ENCODE results near the gene STX10.
"Not testable (repeated sequence)": the region's sequence is repeated elsewhere in the genome, so short reads cannot be mapped to it uniquely, and the experiment has no call there.

Gene STX10, protein sequence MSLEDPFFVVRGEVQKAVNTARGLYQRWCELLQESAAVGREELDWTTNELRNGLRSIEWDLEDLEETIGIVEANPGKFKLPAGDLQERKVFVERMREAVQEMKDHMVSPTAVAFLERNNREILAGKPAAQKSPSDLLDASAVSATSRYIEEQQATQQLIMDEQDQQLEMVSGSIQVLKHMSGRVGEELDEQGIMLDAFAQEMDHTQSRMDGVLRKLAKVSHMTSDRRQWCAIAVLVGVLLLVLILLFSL

DNA sequence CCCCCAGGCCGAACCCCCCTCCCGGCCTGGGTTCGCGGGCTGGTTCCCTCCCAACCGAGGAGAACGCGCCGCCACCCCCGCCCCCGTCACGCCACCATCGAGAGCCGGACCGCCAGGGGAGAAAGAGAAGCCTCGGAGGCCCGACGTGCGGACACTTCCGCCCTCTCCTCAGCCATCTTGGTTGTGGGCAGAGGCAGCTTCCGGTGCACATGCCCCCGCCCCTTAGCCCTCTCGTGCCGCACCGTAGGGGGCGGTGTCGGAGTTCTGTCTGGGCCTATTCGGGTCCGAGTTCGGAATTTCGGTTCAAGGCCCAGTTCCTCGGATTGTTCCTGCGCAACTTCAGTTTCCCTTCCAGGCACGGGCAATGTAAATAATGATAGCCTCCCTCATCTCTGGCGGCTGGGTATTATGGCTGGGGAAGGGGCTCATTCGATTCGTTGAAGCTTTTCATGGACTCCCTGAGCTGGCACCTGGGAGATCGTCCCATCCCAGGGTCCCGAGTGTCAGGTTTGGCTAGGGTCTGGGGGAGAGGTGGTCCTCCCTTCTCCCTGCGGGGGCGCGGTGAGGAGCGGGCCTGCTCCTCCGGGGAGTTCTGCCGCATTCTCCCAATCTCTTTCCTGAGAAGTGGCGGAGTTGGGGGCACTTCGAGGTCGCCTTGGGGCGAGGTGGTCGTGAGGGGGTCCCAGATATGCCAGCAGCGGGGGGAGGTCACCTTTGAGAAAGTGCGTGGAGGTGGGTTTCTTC, at the start of gene STX10, which contains the start of gene IER2:
STX10 (minus strand) TSS at position 189 of the 744 bp plus-strand sequence. CDS start 202 bp downstream, outside the sequence.
IER2 (plus strand) TSS at position 225 of the 744 bp plus-strand sequence. CDS start 2,776 bp downstream, outside the sequence.
- peak; percentile 78 to 90 for DNase-seq (ENCODE audit: low read depth in 2 of 2, low spot score in 1 of 2)

DNA sequence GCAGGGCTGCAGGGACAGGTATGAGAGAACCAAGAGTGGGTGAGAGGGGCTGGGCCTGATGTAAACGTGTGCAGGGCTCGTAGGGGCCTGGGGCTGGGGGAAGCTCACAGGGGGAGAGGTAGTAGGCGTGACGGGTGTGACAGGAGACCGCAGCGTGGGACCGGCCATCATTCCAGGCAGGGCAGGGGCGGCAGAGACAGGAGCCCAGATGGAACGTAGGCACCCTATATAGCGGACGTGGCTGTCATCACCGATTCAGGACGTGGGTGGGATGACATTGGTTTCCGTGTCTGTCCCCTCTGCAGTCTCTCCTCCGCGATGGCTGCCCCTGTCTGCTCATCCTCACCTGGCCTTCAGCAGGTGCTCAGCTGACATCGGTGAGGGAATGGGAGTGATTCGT, 48.5 kb upstream of the STX10 start:
- DNase-seq (ENCODE audit: low read depth in 2 of 2, low spot score in 1 of 2): no peak

DNA sequence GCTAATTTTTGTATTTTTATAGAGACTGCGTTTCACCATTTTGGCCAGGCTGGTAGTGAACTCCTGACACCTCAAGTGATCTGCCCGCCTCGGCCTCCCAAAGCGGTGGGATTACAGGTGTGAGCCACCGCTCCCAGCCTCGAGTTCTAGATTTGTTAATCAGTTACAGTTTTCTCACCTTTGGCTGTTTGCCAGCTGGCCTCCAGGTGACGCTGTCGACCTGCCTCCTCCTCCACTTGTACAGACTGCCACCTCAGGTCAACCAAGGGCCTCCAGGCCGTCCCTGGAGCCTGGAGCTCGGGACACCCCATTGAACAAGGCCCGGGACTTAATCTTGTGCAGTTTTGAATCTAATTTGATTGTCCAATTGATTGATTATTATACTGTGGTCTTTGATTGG, 45.5 kb upstream of the STX10 start:
- peak in 1 of 2 donors; percentile 15 for DNase-seq (ENCODE audit: low read depth in 2 of 2, low spot score in 1 of 2)

DNA sequence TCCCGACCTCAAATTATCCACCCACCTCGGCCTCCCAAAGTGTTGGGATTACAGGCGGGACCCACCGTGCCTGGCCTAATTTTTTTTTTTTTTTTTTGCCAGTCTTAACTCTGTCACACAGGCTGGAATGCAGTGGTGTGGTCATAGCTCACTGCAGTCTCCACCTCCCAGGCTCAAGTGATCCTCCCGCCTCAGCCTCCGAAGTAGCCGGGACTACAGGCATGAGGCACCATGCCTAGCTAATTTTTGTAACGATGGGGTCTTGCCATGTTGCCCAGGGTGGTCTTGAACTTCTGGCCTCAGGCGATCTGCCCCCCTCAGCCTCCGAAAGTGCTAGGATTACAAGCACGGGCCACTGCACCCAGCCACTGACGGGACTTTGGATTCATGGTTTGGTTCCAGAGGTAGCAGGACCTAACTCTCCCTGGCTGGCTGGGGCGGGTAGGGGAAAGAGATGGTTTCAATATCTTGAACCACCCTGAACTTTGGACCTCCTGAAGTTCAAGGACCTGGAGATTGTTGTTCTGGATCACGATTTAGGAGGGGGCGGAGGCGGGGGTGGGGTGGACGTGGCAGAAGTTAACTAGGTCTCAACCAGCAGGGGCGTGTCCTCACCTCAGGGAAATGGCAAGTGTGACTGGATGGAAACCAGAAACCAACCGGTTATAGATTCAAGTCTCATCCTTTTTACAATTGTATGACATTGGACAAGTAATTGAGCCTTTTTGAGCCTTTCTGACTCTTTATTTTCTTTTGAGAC, 40.8 kb upstream of the STX10 start:
- no peak for DNase-seq (ENCODE audit: low read depth in 2 of 2, low spot score in 1 of 2)

DNA sequence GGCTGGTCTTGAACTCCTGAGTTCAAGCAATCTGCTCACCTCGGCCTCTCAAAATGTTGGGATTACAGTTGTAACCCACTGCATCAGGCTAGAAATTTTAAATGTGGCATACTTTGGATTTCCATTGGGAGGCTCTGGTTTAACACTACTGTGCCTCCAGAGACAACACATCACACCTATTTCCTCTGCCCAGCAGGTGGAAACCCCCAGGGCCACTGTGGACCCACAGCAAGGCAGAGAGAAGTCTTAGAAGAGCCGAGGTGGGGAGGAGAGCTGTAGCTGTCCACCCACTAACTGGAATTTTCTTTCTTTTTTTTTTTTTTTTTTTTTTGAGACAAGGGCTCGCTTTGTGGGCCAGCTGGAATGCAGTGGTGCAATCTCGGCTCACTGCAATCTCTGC, 39.4 kb upstream of the STX10 start:
- no peak for DNase-seq (ENCODE audit: low read depth in 2 of 2, low spot score in 1 of 2)

DNA sequence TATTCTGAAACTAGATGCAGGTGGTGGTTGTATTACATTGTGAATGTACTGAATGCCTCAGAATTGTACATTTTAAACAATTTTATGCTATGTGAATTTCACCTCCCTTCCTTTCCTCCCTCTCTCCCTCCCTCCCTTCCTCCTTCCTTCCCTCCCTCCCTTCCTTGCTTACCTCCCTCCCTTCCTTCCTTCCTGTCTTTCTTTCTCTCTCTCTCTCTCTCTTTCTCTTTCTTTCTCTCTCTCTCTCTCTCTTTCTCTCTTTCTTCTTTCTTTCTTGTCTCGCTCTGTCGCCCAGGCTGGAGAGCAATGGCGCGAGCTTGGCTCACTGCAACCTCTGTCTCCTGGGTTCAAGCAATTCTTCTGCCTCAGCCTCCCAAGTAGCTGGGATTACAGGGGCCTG, 37.2 kb upstream of the STX10 start:
- no peak for DNase-seq (ENCODE audit: low read depth in 2 of 2, low spot score in 1 of 2)

DNA sequence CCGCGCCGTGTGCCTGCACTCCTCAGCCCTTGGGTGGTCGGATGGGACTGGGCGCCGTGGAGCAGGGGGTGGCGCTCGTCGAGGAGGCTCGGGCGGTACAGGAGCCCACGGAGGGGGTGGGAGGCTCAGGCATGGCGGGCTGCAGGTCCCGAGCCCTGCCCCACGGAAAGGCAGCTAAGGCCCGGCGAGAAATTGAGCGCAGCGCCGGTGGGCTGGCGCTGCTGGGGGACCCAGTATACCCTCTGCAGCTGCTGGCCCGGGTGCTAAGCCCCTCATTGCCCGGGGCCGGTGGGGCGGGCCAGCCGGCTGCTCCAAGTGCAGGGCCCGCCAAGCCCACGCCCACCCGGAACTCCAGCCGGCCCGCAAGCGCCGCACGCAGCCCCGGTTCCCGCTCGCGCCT, 36.5 kb upstream of the STX10 start:
- DNase-seq (ENCODE audit: low read depth in 2 of 2, low spot score in 1 of 2): not testable (repeated sequence)

DNA sequence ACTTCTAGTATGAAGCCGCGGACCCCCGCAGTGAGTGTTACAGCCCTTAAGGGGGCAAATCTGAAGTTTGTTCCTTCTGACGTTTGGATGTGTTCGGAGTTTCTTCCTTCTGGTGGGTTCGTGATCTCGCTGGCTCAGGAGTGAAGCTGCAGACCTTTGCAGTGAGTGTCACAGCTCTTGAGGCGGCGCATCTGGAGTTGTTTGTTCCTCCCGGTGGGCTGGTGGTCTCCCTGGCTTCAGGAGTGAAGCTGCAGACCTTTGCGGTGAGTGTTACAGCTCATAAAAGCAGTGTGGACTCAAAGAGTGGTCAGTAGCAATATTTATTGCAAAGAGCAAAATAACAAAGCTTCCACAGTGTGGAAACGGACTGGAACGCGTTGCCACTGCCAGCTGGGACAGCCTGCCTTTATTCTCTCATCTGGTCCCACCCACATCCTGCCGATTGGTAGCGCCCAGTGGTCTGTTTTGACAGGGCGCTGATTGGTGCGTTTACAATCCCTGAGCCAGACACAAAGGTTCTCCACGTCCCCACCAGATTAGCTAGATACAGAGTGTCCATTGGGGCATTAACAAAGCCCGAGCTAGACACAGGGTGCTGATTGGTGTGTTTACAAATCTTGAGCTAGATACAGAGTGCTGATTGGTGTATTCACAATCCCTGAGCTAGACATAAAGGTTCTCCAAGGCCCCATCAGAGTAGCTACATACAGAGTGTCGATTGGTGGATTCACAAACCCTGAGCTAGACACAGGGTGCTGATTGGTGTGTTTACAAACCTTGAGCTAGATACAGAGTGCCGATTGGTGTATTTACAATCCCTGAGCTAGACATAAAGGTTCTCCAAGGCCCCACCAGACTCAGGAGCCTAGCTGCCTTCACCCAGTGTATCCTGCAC, 35.8 kb upstream of the STX10 start:
- not testable (repeated sequence) for DNase-seq (ENCODE audit: low read depth in 2 of 2, low spot score in 1 of 2)

DNA sequence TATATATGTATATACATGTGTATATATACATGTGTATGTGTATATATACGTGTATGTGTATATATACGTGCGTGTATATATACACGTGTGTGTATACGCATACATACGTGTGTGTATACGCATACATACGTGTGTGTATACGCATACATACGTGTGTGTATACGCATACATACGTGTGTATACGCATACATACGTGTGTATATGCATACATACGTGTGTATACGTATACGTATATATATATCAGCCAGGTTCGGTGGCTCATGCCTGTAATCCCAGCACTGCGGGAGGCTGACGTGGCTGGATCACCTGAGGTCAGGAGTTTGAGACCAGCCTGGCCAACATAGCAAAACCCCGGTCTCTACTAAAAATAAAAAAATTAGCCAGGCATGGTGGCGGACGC, 34.8 kb upstream of the STX10 start:
- not testable (repeated sequence) for DNase-seq (ENCODE audit: low read depth in 2 of 2, low spot score in 1 of 2)

DNA sequence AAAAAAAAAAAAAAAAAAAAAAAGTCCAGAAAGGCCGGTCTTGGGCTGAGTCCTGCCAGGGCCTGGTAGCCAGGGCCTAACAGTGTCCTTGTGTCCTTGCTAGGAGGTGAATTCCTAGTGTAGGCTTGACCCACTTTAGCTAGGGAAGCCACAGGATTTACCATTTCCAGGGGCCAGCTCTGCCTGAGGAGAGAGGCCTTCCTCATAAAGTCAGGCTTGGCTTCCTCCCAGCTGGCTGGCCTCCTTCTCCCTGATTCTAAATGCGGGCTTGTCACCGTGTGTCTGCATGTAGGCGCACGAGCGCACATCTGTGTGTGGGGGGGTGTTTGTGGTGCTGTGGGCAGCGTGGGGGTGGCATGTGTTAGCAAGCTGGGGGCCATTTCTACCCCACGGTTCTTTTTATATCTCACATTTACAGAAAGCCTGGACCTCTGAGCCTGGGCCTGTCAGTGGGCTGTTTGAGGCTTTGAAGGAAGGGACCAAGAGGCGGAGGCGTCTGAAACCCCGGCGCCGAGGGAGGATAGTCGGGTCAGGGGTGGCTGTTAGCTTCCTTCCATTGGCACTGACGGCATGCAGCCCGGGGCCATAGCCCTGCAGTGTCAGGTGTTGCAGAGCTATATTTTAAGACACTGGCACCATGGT, 31.7 kb upstream of the STX10 start:
- peak; percentile 11 to 56 for DNase-seq (ENCODE audit: low read depth in 2 of 2, low spot score in 1 of 2)

DNA sequence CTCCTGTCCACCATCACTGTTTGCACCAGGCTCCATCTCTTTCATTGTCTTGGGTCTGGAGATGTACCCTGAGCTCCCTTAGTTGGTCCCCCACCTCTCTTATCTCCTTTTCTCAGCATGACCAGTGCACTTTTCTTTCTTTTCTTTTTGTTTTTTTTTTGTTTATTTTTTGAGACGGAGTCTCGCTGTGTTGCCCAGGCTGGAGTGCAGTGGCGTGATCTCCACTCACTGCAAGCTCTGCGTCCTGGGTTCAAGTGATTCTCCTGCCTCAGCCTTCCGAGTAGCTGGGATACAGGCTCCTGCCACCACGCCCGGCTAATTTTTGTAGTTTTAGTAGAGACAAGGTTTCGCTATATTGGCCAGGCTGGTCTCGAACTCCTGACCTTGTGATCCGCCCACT, 28.1 kb upstream of the STX10 start:
- not testable (repeated sequence) for DNase-seq (ENCODE audit: low read depth in 2 of 2, low spot score in 1 of 2)

DNA sequence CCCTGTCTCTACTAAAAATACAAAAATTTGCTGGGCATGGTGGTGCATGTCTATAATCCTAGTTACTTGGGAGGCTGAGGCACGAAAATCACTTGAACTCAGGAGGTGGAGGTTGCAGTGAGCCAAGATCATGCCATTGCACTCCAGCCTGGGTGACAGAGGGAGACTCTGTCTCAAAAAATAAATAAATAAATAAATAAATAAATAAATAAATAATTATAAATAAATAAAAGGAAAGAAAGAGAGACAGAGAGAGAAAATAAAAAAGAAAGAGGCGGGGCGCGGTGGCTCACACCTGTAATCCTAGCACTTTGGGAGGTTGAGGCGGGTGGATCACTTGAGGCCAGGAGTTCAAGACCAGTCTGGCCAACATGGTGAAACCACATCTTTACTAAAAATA, 27.4 kb upstream of the STX10 start:
- not testable (repeated sequence) for DNase-seq (ENCODE audit: low read depth in 2 of 2, low spot score in 1 of 2)

DNA sequence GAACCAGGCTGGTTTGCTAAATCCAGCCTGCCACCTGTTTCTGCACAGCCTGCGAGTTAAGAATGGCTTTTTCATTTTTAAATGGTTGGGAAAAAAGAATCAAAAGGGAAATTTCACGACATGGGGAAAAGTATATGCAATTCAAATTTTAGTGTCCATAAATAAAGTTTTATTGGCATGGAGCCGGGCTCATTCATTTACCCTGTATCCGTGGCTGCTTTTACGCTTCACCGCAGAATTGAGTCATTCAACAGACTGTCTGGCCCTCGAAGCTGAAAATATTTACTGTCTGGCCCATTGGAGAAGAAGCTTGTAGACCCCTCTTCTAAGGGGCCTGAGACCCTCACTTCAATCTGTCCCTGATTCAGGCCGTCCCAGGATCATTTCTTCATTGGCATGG, 26.2 kb upstream of the STX10 start:
- DNase-seq (ENCODE audit: low read depth in 2 of 2, low spot score in 1 of 2): no peak

DNA sequence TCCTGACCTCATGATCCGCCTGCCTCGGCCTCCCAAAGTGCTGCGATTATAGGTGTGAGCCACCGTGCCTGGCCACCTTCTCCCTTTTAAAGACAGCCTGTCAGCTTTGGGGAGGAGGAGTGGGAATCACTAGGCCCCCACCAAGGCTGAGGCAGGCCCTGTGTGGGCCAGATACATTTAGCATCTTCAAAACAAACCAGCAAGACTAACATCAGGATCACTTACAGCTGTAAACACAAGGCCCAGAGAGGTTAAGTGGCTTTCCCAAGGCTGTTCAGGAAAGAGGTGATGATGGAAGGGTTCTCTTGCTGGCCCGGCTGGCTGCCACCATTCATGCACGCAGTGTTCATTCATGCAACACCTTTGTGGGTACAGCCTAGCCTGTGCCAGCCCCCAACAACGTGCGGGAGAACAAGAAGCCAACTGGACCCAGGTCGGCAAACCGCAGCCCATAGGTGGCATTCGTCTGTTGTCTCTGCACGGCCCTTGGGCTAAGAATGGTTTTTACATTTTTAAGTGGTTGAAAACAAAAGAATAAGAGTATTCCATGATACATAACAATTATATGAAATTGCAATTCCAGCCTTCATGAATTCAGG, 23.1 kb upstream of the STX10 start:
- DNase-seq (ENCODE audit: low read depth in 2 of 2, low spot score in 1 of 2): no peak

DNA sequence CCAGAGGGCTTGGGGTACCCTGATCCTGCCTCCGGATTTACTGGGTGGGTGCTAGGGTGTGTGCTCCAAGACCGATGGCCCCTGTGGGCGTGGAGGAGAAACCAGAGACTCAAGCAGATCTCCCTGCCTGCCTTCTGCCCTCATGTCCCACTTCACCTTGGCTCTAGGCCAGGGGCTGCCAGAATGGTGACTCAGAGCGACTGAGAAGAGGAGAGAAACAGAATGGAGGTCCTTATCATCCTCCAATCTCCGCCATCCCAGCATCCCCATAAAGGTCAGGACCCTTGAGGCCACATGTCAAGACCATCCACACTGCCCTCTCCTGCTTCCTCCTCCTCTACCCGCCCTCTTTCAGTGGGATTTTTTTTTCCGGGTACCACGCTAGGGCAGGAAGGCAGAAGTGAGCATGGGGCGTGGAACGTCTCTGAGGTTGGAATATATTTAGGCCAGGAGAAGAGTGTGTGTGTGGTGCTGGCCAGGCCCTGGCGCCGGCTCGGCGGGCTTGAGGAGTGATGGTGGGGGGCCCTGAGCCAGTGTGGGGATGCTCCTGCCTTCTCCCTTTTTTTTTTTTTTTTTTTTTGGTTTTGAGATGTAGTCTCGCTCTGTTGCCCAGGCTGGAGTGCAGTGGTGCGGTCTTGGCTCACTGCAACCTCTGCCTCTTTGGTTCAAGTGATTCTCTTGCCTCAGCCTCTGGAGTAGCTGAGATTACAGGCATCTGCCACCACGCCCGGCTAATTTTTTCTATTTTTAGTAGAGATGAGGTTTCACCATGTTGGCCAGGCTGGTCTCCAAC, 22.4 kb upstream of the STX10 start:
- peak in 1 of 2 donors; percentile 69 for DNase-seq (ENCODE audit: low read depth in 2 of 2, low spot score in 1 of 2)

DNA sequence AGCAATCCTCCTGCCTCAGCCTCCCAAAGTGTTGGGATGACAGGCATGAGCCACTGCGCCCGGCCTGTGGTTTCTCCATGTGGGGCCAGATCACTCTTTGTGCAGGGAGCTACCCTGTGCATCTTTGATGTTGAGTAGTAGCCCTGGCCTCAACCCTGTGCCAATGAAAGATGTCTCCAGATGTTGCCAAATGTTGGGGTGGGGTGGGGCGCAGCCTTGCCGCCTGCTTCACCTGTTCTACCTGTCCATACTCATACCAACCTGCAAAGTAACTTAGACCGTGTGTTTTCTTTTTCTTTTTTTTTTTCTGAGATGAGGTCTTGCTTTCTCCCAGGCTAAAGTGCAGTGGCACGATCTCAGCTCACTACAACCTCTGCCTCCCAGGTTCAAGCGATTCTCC, 21.0 kb upstream of the STX10 start:
- DNase-seq (ENCODE audit: low read depth in 2 of 2, low spot score in 1 of 2): no peak

DNA sequence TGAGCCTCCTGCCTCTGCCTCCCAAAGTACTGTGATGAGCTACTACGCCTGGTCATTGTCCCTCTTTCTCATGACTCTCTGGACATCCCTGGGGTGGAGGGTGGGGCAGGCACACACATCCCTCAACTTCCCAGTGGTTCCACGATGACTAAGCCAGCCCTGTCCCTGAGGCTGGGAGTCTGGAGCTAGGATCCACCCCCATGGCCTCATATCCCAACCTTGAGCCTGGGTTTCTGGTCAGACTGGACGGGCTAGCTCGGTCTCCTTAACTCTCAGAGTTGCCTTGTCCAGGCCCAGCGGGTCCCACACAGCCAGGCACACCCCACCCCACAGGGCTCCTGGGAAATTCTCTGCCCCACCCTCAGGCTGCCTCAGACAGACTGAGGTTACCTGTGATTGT, 19.6 kb upstream of the STX10 start:
- no peak for DNase-seq (ENCODE audit: low read depth in 2 of 2, low spot score in 1 of 2)

DNA sequence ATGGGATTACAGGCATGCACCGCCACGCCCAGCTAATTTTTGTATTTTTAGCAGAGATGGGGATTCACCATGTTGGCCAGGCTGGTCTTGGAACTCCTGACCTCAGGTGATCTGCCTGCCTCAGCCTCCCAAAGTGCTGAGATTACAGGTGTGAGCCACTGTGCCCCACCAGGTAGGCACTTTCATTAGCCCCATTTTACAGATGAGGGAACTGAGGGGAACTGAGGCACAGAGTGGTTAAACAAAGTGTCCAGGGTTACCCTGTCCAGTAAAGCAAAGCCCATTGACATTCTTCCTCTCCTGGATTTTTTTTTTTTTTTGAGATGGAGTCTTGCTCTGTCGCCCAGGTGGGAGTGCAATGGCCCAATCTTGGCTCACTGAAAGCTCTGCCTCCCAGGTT, 16.0 kb upstream of the STX10 start:
- not testable (repeated sequence) for DNase-seq (ENCODE audit: low read depth in 2 of 2, low spot score in 1 of 2)

Measured in stimulated activated CD8-positive, alpha-beta memory T cell treated with anti-CD3 and anti-CD28 coated beads, Interleukin-4, amount 100 ng/mL, for 4 hours (primary cell).